Activated CD4-positive, alpha-beta T cell treated with anti-CD3 and anti-CD28 coated beads, Interleukin-2, amount 10 ng/mL, durations not matched to agents 7 days and 5 days (primary cell): ENCODE measurements around the gene BEND7. TPM values are rescaled to one million over a fixed set of nuclear protein-coding genes. Genes with fewer than 3 reads are reported as not detected.
"Not testable (repeated sequence)": the region's sequence is repeated elsewhere in the genome, so short reads cannot be mapped to it uniquely, and the experiment has no call there.

ENCODE experiments used
- CTCF ChIA-PET: fragments of 350-600 bp; sonication (Branson Sonifier 250); formaldehyde crosslinking; loops from one replicate; lab custom pipeline; 2021; ENCODE audit warnings: antibody characterized with exemption; lab: Charles Lee
- POLR2A ChIA-PET: fragments of 350-600 bp; sonication (Branson Sonifier 250); formaldehyde crosslinking; loops from one replicate; lab custom pipeline; 2021; ENCODE audit warnings: antibody characterized with exemption; lab: Charles Lee
- DNase-seq: peaks from one replicate; pipeline ENCODE4 v3.0.0-alpha.2; 2020
- H3K27ac Mint-ChIP-seq: one replicate; pipeline ENCODE4 v1.8.0; 2021; ENCODE audit warnings: mild to moderate bottlenecking, moderate library complexity, mixed read lengths
- H3K27me3 Mint-ChIP-seq: one replicate; pipeline ENCODE4 v1.8.0; 2021; ENCODE audit warnings: mixed read lengths
- H3K36me3 Mint-ChIP-seq: one replicate; pipeline ENCODE4 v1.8.0; 2021; ENCODE audit warnings: low read depth, mixed read lengths
- H3K4me1 Mint-ChIP-seq: one replicate; pipeline ENCODE4 v1.8.0; 2021; ENCODE audit warnings: mixed read lengths
- H3K4me3 Mint-ChIP-seq: one replicate; pipeline ENCODE4 v1.8.0; 2021; ENCODE audit warnings: mild to moderate bottlenecking, moderate library complexity, mixed read lengths
- H3K9me3 Mint-ChIP-seq: one replicate; pipeline ENCODE4 v1.8.0; 2021; ENCODE audit warnings: mixed read lengths
- total RNA-seq, 2 experiments: library from RNA; stranded (reverse); gene quantifications; one replicate each; pipeline ENCODE4 v1.2.3, GENCODE V29; 2021

Gene BEND7
- total RNA-seq, 2 experiments from 2014 or later, result not detected

GRCh38 chr10:13421382-13421917 is 107.4 kb downstream of the BEND7 start:
- no peak overlapping the region for H3K27ac Mint-ChIP-seq
- CTCF ChIA-PET, result no interaction called here
- no peaks in the 10 kb centered on the region for H3K9me3 Mint-ChIP-seq

DNA sequence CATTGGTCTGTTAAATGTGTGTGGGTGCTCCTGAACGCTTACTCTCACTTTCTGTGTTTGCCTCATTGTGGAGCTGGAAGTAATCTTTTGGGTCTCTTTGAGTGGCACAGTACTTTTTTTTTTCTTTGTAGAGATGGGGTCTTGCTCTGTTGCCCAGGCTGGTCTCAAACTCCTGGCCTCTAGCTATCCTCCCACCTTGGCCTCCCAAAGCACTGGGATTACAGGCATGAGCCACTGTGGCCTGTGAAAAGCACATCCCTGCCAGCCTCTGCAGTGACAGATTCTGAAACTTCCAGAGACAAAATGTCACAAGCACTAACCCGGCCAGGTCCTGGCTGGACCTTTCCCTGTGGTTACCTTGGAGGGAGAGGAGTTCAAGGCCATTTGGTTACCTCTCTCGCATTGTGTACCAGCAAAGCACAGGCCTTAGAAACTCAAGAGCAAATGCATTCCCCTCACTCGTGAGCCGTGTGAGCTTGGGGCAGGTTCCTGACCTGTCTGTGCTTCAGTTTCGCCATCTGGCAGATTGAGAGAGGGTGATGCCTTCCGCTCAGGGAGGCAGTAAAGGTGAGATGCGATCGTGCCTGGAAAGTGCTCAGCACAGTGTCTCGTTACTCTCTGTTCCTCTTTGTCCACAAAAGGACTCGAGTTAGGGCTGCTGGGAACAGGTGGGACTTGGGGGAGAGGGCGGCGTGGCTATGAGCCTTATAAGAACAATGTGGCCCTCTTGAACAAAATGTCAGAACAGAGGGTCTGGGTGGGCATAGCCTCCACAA is 108.1 kb downstream of the BEND7 start:
- POLR2A ChIA-PET, result no interaction called here
- Mint-ChIP-seq H3K27me3 (peaks cover 3% of the 10 kb centered on the region), H3K4me1 (no peaks in the 10 kb centered on the region), H3K27ac (no peak overlapping the region), H3K36me3 (no peaks in the 10 kb centered on the region), H3K4me3 (no peak overlapping the region), H3K9me3 (no peaks in the 10 kb centered on the region)
- DNase-seq, result no peak
- CTCF ChIA-PET, result interaction anchor here (0.6 kb wide), 1 partner anchor 49 kb away, joined by 4 read pairs; no protein-coding TSS in a partner anchor

More at GRCh38 chr10:13421382-13421917, 107.4 kb downstream of the BEND7 start:
- Mint-ChIP-seq H3K27me3 (peaks cover 9% of the 10 kb centered on the region), H3K4me3 (no peak overlapping the region), H3K4me1 (no peaks in the 10 kb centered on the region), H3K36me3 (no peaks in the 10 kb centered on the region)
- no peak for DNase-seq
- POLR2A ChIA-PET, result no interaction called here

DNA sequence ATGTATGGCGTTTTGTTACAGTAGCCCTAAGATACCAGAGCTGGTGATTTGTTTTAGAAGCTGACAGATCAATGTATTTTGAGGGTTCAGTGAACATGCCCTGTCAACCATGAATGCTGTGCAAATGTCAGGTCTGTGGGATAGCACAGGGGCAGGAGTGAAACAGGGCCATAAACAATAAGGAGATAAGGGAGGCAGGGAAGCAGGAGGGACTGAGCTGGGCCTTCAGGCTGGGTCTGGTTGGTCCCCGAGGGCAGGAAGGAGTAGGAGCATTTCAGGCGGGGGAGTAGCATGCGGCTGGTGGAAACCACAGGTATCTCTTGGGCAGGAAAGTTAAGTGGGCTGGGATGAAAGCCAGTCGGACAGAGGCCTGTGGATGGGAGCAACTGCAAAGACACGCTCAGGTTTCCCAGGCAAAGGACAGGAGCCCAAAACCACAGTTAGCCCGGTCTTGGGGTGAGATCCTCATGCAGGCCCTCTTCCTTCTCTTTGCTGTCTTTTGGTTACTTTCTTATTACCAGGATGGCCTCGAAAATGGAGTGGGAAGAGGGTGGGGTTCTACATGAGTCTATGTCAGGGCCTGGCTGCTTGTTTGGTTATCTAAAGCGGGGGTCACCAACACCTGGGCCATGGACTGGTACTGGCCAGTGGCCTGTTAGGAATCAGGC is 111.2 kb downstream of the BEND7 start:
- CTCF ChIA-PET, result no interaction called here
- Mint-ChIP-seq H3K4me1 (no peaks in the 10 kb centered on the region), H3K9me3 (no peaks in the 10 kb centered on the region), H3K36me3 (no peaks in the 10 kb centered on the region), H3K4me3 (no peak overlapping the region), H3K27ac (no peak overlapping the region), H3K27me3 (no peaks in the 10 kb centered on the region)
- DNase-seq, result no peak
- POLR2A ChIA-PET, result no interaction called here

GRCh38 chr10:13416760-13417159 is 112.1 kb downstream of the BEND7 start:
- CTCF ChIA-PET, result interaction anchor here (0.6 kb wide), 1 partner anchor 12 kb away, joined by 3 read pairs; no protein-coding TSS in a partner anchor
- no peak overlapping the region for H3K27ac Mint-ChIP-seq
- DNase-seq, result no peak
- H3K4me1 Mint-ChIP-seq, result no peaks in the 10 kb centered on the region
- no peaks in the 10 kb centered on the region for H3K36me3 Mint-ChIP-seq
- no peaks in the 10 kb centered on the region for H3K27me3 Mint-ChIP-seq
- POLR2A ChIA-PET, result no interaction called here
- no peaks in the 10 kb centered on the region for H3K9me3 Mint-ChIP-seq
- no peak overlapping the region for H3K4me3 Mint-ChIP-seq

GRCh38 chr10:13414855-13415254 is 114.0 kb downstream of the BEND7 start:
- CTCF ChIA-PET, result interaction anchor here (0.6 to 1.3 kb wide), 2 partner anchors 25 to 341 kb away, joined by 3 to 4 read pairs; no protein-coding TSS in a partner anchor
- H3K27ac Mint-ChIP-seq, result no peak overlapping the region
- POLR2A ChIA-PET, result no interaction called here
- H3K27me3 Mint-ChIP-seq, result no peaks in the 10 kb centered on the region
- H3K9me3 Mint-ChIP-seq, result no peaks in the 10 kb centered on the region
- H3K4me1 Mint-ChIP-seq, result no peaks in the 10 kb centered on the region
- H3K36me3 Mint-ChIP-seq, result no peaks in the 10 kb centered on the region
- DNase-seq, result no peak
- no peak overlapping the region for H3K4me3 Mint-ChIP-seq

DNA sequence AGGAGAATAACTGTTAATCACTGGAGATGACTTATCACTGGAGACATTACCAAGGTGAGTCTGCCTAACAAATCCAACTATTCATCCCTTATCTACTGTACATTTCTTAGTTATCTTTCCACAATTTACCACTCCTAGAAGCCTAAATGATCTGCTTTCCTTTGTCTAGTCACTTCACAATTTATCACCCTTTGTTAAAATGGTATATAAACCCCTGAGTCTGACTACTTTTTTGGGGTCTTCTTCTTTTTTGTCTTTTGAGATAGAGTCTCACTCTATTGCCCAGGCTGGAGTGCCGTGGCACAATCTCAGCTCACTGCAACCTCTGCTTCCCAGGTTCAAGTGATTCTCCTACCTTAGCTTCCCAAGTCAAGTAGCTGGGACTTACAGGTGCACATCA is 114.7 kb downstream of the BEND7 start:
- ChIA-PET CTCF (interaction anchor here (0.6 to 1.3 kb wide), 2 partner anchors 26 to 340 kb away, joined by 3 to 4 read pairs; no protein-coding TSS in a partner anchor), POLR2A (no interaction called here)
- Mint-ChIP-seq H3K27me3 (no peaks in the 10 kb centered on the region), H3K9me3 (no peaks in the 10 kb centered on the region), H3K27ac (no peak overlapping the region), H3K4me1 (no peaks in the 10 kb centered on the region), H3K4me3 (no peak overlapping the region), H3K36me3 (no peaks in the 10 kb centered on the region)
- no peak for DNase-seq

DNA sequence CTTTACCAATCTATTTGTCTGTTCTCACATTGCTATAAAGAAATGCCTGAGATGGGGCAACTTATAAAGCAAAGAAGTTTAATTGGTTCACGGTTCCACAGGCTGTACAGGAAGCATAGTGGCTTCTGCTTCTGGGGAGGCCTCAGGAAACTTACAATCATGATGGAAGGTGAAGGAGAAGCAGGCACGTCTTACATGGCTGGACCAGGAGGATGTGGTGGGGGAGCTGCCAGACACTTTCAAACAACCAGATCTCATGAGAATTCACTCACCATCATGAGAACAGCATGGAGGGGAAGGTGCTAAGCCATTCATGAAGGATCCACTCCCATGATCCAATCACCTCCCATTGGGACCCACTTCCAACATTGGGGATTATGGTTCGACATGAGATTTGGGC is 115.9 kb downstream of the BEND7 start:
- Mint-ChIP-seq H3K4me1 (no peaks in the 10 kb centered on the region), H3K27me3 (no peaks in the 10 kb centered on the region), H3K27ac (no peak overlapping the region), H3K36me3 (no peaks in the 10 kb centered on the region), H3K9me3 (no peaks in the 10 kb centered on the region), H3K4me3 (no peak overlapping the region)
- ChIA-PET CTCF (no interaction called here), POLR2A (no interaction called here)
- no peak for DNase-seq

DNA sequence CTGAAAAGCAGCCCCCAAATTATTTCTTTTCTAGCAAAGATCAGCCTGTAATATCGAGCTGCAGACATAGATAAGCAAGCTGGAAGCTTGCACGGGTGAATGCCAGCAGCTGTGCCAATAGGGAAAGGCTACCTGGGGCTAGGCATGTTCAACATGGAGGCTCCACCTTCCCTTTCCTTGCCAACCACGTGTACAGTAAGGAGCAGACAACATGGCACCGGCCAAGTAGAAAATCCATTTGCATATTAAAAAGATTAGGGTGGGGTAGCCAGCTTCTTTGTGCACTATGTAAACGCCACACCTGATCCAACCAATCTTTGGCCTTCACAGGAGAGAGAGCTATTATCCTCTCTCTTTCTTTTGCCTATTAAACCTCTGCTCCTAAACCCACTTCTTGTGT is 124.0 kb downstream of the BEND7 start:
- Mint-ChIP-seq H3K9me3 (no peaks in the 10 kb centered on the region), H3K27ac (no peak overlapping the region), H3K36me3 (no peaks in the 10 kb centered on the region), H3K27me3 (peaks cover 2% of the 10 kb centered on the region), H3K4me3 (no peak overlapping the region), H3K4me1 (no peaks in the 10 kb centered on the region)
- POLR2A ChIA-PET, result no interaction called here
- CTCF ChIA-PET, result interaction anchor here (0.6 kb wide), 2 partner anchors 12 to 96 kb away, joined by 3 to 5 read pairs; no protein-coding TSS in a partner anchor
- no peak for DNase-seq

DNA sequence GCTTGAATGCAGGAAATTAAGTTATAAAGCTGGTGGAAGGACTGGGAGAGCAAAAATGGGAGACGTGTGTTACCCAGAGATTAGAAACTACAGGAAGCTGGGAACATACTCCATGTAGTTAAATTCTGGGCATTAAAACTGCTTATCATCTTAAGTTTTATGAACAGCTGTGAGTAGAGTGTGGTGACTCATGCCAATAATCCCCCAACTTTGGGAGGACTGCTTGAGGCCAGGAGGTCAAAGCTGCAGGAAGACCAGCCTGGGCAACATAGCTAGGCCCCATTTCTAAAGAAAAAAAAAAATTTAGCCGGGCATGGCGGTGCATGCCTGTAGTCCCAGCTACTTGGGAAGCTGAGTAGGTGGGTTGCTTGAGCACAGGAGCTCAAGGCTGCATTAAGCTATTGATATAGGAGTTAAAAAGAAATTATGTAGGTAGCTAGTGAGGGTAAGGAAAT is 124.5 kb downstream of the BEND7 start:
- peaks cover 2% of the 10 kb centered on the region for H3K27me3 Mint-ChIP-seq
- no peaks in the 10 kb centered on the region for H3K9me3 Mint-ChIP-seq
- H3K4me1 Mint-ChIP-seq, result no peaks in the 10 kb centered on the region
- no peak for DNase-seq
- no peak overlapping the region for H3K27ac Mint-ChIP-seq
- no peak overlapping the region for H3K4me3 Mint-ChIP-seq
- ChIA-PET POLR2A (no interaction called here), CTCF (interaction anchor here (0.6 kb wide), 1 partner anchor 12 kb away, joined by 3 read pairs; no protein-coding TSS in a partner anchor)
- no peaks in the 10 kb centered on the region for H3K36me3 Mint-ChIP-seq

GRCh38 chr10:13403426-13403825 is 125.4 kb downstream of the BEND7 start:
- DNase-seq, H3K27ac Mint-ChIP-seq, H3K4me3 Mint-ChIP-seq, H3K4me1 Mint-ChIP-seq, POLR2A ChIA-PET, H3K9me3 Mint-ChIP-seq, H3K36me3 Mint-ChIP-seq, H3K27me3 Mint-ChIP-seq: not testable (repeated sequence)
- CTCF ChIA-PET, result interaction anchor here (0.7 kb wide), 1 partner anchor 744 kb away, joined by 3 read pairs; no protein-coding TSS in a partner anchor

DNA sequence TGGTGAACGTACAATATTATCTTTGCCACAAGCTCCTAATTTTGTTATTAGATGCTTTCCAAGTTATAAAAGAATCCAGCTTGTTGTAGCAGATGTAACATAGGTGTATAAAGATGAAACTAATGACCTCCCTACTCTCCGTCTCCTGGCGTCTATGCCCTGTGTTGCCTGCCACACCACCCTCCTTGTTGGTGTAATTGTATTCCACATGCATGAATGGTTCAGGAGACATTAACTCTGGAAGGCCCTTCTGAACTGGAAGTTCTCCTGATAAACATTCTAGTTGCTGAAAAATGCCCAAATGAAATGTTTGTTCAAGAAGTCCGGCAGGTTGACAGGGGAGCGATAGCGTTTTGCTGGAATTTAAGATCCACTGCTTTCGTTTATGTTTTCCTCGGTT is 126.8 kb downstream of the BEND7 start:
- H3K4me3 Mint-ChIP-seq, result no peak overlapping the region
- POLR2A ChIA-PET, result no interaction called here
- no peaks in the 10 kb centered on the region for H3K9me3 Mint-ChIP-seq
- peaks cover 2% of the 10 kb centered on the region for H3K27me3 Mint-ChIP-seq
- CTCF ChIA-PET, result no interaction called here
- no peak for DNase-seq
- no peaks in the 10 kb centered on the region for H3K36me3 Mint-ChIP-seq
- H3K27ac Mint-ChIP-seq, result no peak overlapping the region
- H3K4me1 Mint-ChIP-seq, result no peaks in the 10 kb centered on the region

DNA sequence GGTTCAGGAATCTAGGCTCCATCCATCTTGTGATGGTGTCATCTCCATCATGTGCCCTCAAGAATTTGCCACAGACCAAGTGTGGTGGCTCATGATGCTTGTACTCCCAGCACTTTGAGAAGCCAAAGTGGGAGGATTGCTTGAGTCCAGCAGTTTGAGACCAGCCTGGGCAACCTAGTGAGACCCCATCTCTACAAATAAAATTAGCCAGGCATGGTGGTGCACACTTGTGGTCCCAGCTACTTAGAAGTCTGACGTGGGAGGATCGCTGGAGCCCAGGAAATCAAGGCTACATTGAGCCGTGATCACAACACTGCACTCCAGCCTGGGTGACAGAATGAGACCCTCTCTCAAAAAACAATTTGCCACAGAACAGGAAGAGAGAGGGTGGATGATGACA is 127.7 kb downstream of the BEND7 start:
- CTCF ChIA-PET, result no interaction called here
- no peak overlapping the region for H3K27ac Mint-ChIP-seq
- peaks cover 2% of the 10 kb centered on the region for H3K27me3 Mint-ChIP-seq
- no peaks in the 10 kb centered on the region for H3K9me3 Mint-ChIP-seq
- H3K4me1 Mint-ChIP-seq, result no peaks in the 10 kb centered on the region
- POLR2A ChIA-PET, result no interaction called here
- DNase-seq, result no peak
- no peaks in the 10 kb centered on the region for H3K36me3 Mint-ChIP-seq
- H3K4me3 Mint-ChIP-seq, result no peak overlapping the region
